Rectal smooth muscle tissue (tissue), 1 donor: ENCODE measurements around the gene PKP4.

Source experiments
- H3K27ac ChIP-seq: one replicate; pipeline ENCODE4 v1.7.0; 2013; ENCODE audit warnings: low read depth, low read length, inconsistent platforms
- H3K27me3 ChIP-seq: one replicate; pipeline ENCODE4 v1.7.0; 2013; ENCODE audit warnings: low read length; ENCODE audit not compliant: control insufficient read depth, insufficient read depth
- H3K36me3 ChIP-seq: one replicate; pipeline ENCODE4 v1.7.0; 2013; ENCODE audit warnings: low read length; ENCODE audit not compliant: control insufficient read depth, insufficient read depth
- H3K4me1 ChIP-seq: one replicate; pipeline ENCODE4 v1.7.0; 2013; ENCODE audit warnings: low read length; ENCODE audit not compliant: control insufficient read depth, insufficient read depth
- H3K4me3 ChIP-seq: one replicate; pipeline ENCODE4 v1.7.0; 2013; ENCODE audit warnings: low read length
- H3K9ac ChIP-seq: one replicate; pipeline ENCODE4 v1.7.0; 2013; ENCODE audit warnings: low read length

PKP4 gene

DNA sequence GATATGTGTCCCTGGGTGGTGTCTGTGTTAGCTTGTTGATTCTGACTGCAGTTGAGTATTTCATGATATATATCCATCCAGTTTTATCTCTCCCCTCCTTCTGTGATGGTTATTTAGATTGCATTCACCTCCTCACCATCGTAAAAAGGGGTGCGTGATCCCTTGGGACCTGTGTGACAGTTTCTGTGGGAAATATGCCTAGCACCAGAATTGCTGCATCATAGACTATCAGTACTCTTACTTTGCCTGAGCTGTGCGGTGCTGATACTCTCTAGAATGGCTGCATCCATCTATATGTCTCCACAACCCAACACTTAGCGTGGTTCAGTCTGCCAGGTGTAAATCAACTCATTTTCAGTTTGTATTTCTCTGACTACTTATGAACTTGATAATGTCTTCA, 34.3 kb downstream of the PKP4 start:
- no peak overlapping the region for H3K9ac ChIP-seq
- H3K27ac ChIP-seq, result no peak overlapping the region
- peaks cover 6% of the 10 kb centered on the region for H3K4me1 ChIP-seq
- no peak overlapping the region for H3K4me3 ChIP-seq
- H3K27me3 ChIP-seq, result no peaks in the 10 kb centered on the region
- no peaks in the 10 kb centered on the region for H3K36me3 ChIP-seq

DNA sequence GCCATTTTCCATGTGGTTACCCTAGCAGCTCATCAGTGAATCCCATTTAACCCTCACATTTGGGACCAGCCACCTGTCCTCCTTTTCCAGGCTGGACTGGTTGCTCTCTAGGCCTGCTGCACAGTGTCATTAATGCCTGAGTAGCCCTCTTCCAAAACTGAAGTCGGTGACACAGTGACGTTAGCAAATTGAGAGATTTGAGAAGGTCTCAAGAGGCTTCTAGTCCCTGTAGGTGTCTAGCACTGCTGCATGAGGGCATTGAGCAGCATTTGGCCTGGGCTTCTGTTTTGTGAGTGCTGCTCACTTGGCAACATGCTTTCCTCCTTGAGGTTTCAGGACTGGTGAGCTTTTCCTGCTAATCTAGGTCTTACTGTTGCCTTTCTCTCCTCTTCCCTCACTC, 36.7 kb downstream of the PKP4 start:
- Histone ChIP-seq H3K4me1 (peaks cover 6% of the 10 kb centered on the region), H3K4me3 (no peak overlapping the region), H3K9ac (no peak overlapping the region), H3K36me3 (no peaks in the 10 kb centered on the region), H3K27ac (no peak overlapping the region), H3K27me3 (no peaks in the 10 kb centered on the region)

DNA sequence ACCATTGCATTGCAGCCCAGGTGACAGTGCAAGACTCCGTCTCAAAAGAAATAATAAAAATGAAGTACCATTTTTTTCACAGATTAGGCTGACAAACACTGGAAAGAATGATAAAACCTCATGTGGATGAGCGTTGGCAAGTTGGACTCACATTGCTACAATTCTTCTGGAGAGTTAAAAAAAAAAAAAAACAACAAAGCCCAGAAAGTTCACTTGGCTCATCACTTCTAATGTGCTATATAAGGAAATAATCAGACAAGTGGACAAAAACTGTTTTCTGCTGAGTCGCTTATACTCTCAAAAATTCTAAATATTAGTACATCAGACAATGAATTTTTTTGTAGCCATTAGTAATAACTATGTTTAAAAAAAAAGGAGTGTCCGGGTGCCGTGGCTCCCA, 38.4 kb downstream of the PKP4 start:
- H3K4me3 ChIP-seq, result no peak overlapping the region
- H3K27ac ChIP-seq, result no peak overlapping the region
- peaks cover 13% of the 10 kb centered on the region for H3K4me1 ChIP-seq
- no peaks in the 10 kb centered on the region for H3K36me3 ChIP-seq
- H3K27me3 ChIP-seq, result no peaks in the 10 kb centered on the region
- no peak overlapping the region for H3K9ac ChIP-seq

DNA sequence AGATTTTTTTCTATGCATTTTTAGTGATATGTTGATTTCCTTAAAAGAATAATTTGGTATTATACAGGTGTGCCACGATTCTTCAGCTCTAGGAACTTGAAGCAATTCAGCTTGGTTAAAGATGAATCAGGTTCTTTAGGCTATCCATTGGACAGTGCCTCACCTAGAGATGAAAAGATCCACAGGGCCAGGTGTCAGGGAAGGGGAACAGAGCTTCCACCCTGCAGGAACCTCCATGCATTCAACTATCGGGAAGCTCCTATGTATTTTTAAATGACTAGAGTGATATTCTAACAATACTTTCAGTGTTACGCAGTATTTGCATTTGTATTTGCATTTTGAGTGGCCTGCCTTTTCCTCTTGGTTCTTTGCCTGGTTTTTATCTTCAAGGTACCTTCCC, 40.2 kb downstream of the PKP4 start:
- Histone ChIP-seq H3K9ac (no peak overlapping the region), H3K4me1 (peaks cover 18% of the 10 kb centered on the region)

DNA sequence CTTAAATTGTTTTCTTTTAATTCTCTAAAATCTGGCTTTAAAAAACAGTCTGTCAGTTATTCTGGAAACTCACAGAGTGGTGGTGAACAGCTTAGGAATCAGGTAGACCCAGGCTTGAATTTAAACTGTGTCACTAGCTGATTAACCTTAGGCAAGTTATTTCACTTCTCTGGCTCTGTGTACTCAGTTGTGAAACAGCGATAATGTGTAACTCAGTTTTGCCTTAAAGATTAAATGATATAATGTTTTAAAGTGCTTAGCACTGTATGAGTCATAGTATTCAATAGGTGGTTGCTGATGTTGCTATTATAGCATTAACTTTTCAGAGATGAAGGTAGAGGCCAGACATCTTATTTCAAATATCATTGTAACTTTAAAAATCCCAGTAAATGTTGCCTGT, 40.7 kb downstream of the PKP4 start:
- no peak overlapping the region for H3K9ac ChIP-seq
- peaks cover 18% of the 10 kb centered on the region for H3K4me1 ChIP-seq
- no peak overlapping the region for H3K4me3 ChIP-seq
- H3K36me3 ChIP-seq, result no peaks in the 10 kb centered on the region
- no peaks in the 10 kb centered on the region for H3K27me3 ChIP-seq
- no peak overlapping the region for H3K27ac ChIP-seq

More for the DNA sequence above, 40.2 kb downstream of the PKP4 start:
- no peaks in the 10 kb centered on the region for H3K27me3 ChIP-seq
- H3K4me3 ChIP-seq, result no peak overlapping the region
- H3K27ac ChIP-seq, result no peak overlapping the region
- no peaks in the 10 kb centered on the region for H3K36me3 ChIP-seq

DNA sequence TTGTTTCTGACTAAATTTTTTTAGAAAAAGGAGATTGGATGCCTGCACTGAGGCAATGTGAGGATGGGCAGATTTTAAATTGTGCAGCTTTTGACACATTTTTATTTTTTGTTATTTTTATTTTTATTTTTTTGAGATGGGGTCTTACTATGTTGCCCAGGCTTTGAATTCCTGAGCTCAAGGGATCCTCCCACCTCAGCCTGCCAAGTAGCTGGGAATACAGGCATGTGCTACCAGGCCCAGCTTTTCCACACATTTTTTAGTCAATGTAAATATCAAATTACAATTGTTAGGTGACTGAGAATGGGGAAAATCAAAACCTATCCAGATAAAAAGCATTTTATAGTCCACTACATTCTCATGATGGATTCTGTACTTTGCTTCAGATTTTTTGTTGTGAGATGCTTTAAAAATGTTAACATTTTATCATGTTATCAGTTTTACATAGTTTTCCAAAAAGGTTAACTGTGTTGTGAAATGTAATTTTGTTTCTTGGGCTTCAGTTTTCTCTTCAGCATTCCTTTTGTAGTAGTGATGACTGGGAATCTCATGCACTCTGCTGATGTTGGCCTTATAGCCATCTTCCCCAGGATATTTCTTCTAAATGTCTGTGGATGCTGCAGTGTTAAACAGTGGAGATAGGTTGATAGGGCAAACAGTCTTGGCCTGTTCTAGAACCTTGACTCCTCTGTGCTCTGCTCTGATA, 41.4 kb downstream of the PKP4 start:
- Histone ChIP-seq H3K4me1 (peaks cover 18% of the 10 kb centered on the region), H3K9ac (no peak overlapping the region), H3K4me3 (no peak overlapping the region), H3K27ac (no peak overlapping the region), H3K27me3 (no peaks in the 10 kb centered on the region), H3K36me3 (no peaks in the 10 kb centered on the region)

DNA sequence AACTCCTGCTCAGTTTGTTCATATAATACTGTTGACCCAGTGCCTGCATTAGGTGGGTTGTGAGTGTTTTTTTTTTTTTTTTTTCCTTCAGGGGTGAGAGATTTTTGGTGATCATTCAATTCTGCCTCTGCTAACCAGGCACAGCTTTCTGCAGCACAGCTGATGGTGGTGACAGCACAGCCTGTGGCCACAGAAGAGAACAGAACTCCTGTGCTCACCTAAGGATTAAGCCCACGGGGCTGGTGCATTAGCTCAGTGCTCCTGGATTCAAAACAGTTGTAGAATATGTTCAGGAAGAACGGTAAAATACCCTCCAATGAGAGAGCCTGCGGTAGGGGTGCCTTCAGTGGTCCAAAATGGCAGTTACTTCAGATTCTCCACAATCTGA, 42.0 kb downstream of the PKP4 start:
- Histone ChIP-seq H3K4me1 (peaks cover 12% of the 10 kb centered on the region), H3K27ac (no peak overlapping the region), H3K9ac (no peak overlapping the region), H3K27me3 (no peaks in the 10 kb centered on the region), H3K4me3 (no peak overlapping the region), H3K36me3 (no peaks in the 10 kb centered on the region)

DNA sequence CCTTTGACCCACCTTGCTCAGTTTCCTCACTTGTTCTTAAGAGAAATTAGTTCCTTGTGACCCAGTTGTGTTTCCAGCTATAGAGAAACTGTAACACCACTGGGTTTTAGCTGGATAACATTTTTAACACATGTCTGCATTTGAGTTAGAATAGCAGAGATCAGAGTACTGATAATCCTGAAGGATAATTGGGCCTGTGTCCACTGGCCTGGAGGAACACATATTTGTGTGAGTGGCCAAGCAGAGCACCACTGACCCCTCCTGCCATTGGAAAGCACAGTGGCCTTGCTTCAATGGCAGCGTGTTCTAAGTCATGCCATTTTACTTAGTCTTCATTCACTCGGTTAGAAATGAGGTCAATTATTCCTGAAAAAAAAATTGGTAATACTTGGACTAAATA, 42.6 kb downstream of the PKP4 start:
- H3K9ac ChIP-seq, result no peak overlapping the region
- no peaks in the 10 kb centered on the region for H3K36me3 ChIP-seq
- H3K4me1 ChIP-seq, result peaks cover 12% of the 10 kb centered on the region
- H3K27me3 ChIP-seq, result no peaks in the 10 kb centered on the region
- no peak overlapping the region for H3K27ac ChIP-seq
- no peak overlapping the region for H3K4me3 ChIP-seq

DNA sequence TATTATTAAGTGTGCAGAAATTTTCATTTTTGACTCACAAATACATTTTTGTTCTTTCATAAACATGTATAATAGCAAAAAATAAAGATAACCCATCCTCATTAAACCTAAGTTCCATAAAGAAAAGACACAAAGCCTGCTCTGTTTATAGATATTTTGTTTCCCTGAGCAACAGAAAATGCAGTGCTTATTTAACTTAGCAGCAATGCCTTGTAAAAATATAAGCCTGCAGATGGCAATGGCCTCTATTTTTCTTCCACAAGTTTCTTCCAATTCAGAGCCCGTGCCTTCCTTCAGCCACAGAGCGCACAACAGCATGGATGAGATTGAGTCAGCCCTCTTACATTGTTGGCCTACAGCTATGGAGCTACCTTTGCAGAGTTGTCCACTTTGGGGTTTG, 43.6 kb downstream of the PKP4 start:
- Histone ChIP-seq H3K4me1 (peaks cover 12% of the 10 kb centered on the region), H3K27me3 (no peaks in the 10 kb centered on the region), H3K4me3 (no peak overlapping the region), H3K36me3 (no peaks in the 10 kb centered on the region), H3K9ac (no peak overlapping the region), H3K27ac (peak overlapping the region; percentile 48)

DNA sequence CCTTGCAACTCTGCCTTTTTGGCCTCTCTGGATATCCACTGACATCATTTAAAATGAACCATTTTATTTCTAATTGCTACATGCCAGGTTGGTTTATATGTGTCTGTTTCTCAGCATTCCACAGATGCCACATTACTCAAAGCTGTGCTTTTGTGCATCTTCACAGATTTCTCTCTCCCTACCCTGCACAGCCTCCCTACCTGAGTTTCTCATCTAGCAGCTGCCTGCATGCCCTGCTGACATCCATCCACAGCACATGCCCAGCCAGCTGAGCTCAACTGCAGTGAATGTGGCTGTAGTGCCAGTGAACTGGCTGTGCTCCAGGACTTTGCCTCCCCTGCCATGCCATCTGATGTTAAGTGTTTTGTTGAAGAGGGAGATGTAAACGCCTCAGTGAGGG, 44.5 kb downstream of the PKP4 start:
- Histone ChIP-seq H3K9ac (no peak overlapping the region), H3K4me3 (no peak overlapping the region), H3K27ac (no peak overlapping the region), H3K36me3 (no peaks in the 10 kb centered on the region), H3K27me3 (no peaks in the 10 kb centered on the region), H3K4me1 (peaks cover 12% of the 10 kb centered on the region)

DNA sequence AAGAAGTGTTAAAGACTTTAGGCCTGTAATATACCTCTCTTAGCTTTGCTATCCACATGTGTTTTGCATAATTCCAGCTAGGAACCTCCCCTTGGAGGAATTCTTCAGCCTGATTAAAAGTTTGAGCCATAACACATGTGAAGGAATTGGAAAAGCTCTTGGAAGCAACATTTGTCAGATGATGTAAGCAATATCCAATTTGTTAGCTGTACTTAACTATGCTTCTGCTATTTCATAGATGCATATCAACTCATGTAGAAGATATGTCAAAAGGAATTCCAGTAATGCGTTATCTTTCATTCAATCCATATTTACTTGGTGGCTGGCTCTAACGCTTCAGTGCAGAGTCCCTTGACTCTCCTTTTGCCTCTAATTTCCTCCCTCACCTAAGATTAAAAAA, 46.2 kb downstream of the PKP4 start:
- H3K4me1 ChIP-seq, result peaks cover 12% of the 10 kb centered on the region
- no peak overlapping the region for H3K4me3 ChIP-seq
- no peaks in the 10 kb centered on the region for H3K36me3 ChIP-seq
- no peak overlapping the region for H3K27ac ChIP-seq
- no peak overlapping the region for H3K9ac ChIP-seq
- H3K27me3 ChIP-seq, result no peaks in the 10 kb centered on the region

DNA sequence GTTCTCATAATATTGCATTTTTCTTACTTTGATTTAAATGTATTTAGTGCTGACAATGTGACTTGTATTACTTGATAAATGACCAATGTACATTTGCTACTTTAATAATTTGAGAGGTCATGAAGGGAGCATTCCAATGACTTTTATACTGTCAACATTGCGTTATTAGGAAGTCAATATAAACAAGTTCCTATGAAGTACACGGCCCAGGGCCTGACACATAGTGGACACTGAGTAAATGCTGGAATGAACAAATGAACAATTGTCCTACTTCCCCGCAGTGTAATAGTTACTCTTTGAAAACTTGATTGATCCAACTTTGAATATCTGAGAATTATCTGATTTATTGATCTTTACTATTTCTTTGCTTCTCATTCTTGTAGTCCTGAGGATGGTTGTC, 47.3 kb downstream of the PKP4 start:
- peaks cover 12% of the 10 kb centered on the region for H3K4me1 ChIP-seq
- H3K27ac ChIP-seq, result no peak overlapping the region

DNA sequence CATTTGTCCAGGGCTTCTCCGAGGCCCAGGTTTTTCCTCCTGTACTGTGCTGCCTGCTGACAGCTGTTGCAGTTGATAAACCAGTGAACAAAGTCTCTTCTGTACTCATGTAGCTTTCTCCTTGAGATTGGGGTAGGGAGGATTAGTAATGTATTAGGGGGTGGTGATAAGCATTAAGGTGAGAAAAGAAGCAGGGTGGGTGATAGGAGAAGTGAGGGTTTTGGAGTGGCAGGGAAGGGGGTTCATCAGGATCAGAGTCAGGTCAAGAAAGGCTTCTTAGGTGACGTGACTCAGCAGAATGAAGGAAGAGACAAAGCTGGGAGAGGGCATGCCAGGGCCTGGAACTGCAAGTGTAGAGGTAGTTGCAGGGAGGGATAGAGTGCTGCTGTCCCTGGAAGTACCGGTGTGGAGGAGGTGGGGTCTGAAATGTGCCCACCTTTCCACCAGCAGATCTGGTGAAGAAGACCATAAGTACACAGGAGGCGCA, 48.7 kb downstream of the PKP4 start:
- Histone ChIP-seq H3K27ac (no peak overlapping the region), H3K4me3 (no peak overlapping the region), H3K27me3 (no peaks in the 10 kb centered on the region), H3K9ac (no peak overlapping the region), H3K36me3 (no peaks in the 10 kb centered on the region), H3K4me1 (peaks cover 3% of the 10 kb centered on the region)

More for the DNA sequence above, 47.3 kb downstream of the PKP4 start:
- Histone ChIP-seq H3K27me3 (no peaks in the 10 kb centered on the region), H3K36me3 (no peaks in the 10 kb centered on the region), H3K9ac (no peak overlapping the region), H3K4me3 (no peak overlapping the region)
